ENCODE measurements around the gene PRLH. TPM values are rescaled to one million over a fixed set of nuclear protein-coding genes. Genes with fewer than 3 reads are reported as not detected.

The PRLH gene
- total RNA-seq, 6 experiments from 2014 or later: not detected

DNA sequence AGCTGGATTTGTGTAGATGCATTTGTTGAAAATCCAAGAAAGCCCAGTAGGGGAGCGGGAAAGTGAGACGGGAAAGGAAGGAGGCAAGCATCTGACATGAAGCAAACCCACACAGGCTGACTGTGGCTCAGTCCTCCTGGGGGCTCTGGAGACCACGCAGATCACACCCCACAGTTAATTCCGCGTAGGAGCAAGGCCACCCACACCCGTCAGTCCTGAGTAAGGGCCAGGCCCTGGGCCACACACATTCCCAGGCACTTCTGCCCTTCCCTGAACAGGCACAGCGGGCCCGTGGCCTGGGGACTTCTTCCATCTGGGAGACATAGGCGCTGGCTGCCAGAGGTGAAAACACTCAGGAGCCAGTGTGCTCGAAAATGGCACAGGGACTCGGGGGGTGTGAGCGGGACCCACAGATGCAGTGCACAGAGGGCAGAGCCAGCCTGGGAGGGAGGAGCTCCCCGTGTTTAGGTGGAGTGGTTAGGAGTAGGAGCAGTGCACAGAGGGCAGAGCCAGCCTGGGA, 19.4 kb upstream of the PRLH start:
- no peak overlapping the region for H3K27ac Mint-ChIP-seq
- peaks cover 8% of the 10 kb centered on the region for H3K36me3 Mint-ChIP-seq (ENCODE audit: low read depth)
- H3K9me3 Mint-ChIP-seq: no peaks in the 10 kb centered on the region
- no peak overlapping the region for H3K4me3 Mint-ChIP-seq
- H3K27me3 Mint-ChIP-seq (ENCODE audit: insufficient read depth): no peaks in the 10 kb centered on the region
- H3K4me1 Mint-ChIP-seq (ENCODE audit: low read depth): no peaks in the 10 kb centered on the region
- TF ChIP-seq, protein P1, sequence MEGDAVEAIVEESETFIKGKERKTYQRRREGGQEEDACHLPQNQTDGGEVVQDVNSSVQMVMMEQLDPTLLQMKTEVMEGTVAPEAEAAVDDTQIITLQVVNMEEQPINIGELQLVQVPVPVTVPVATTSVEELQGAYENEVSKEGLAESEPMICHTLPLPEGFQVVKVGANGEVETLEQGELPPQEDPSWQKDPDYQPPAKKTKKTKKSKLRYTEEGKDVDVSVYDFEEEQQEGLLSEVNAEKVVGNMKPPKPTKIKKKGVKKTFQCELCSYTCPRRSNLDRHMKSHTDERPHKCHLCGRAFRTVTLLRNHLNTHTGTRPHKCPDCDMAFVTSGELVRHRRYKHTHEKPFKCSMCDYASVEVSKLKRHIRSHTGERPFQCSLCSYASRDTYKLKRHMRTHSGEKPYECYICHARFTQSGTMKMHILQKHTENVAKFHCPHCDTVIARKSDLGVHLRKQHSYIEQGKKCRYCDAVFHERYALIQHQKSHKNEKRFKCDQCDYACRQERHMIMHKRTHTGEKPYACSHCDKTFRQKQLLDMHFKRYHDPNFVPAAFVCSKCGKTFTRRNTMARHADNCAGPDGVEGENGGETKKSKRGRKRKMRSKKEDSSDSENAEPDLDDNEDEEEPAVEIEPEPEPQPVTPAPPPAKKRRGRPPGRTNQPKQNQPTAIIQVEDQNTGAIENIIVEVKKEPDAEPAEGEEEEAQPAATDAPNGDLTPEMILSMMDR (IDR thresholded peaks at IDR 0.05): no peak
- no peak for DNase-seq

DNA sequence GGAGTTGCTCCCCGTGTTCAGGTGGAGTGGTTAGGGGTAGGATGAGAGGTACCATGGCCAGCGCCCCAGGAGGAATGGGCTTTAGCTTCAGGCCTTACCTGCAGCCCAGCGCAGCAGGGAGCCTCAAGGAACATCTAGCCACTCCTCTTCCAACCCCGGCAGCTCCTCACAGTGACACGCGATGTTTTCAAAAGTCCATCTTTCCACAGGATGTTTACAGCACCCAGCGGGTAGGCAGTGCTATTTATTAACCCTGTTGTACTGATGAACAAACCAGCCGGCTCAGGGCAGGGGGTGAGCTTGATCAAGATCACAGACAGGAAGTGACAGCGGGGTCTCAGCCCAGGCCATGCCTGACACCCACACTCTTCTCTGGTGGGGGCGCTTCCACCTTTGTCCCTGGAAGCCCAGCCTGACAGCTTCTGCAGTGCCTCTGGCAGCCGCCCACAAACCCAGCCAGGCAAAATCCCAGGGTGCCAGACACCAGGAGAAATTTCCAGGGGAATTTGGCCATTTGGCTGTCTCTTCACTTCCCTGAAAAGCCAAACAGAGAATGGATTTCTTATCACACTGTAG, 18.4 kb upstream of the PRLH start:
- H3K9me3 Mint-ChIP-seq: no peaks in the 10 kb centered on the region
- TF ChIP-seq, protein P1 (IDR thresholded peaks at IDR 0.05): no peak

DNA sequence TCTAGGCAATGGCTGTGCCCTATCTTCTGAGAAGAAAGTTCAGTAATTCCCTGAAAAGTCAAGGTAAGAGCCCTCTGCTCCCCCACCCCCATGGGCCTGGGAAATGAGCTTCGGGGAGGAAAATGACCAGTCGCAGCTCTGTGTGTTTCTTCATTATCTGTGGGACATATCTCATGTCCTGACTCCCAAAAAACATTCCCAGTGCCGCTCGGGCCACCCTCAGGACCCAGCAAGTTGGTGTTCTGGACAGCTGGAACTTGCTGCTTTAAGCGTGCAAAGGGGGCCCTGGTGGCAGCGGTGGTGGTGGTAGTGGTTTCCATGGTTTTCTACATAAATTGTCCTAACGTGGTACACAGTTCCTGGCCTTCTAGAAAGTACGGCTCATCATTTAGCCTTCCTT, 17.2 kb upstream of the PRLH start:
- Mint-ChIP-seq H3K36me3 (ENCODE audit: low read depth) (peaks cover 31% of the 10 kb centered on the region), H3K9me3 (no peaks in the 10 kb centered on the region; the same call in 1 of the 2 replicates), H3K4me3 (no peak overlapping the region), H3K4me1 (ENCODE audit: low read depth) (no peaks in the 10 kb centered on the region), H3K27ac (no peak overlapping the region), H3K27me3 (ENCODE audit: insufficient read depth) (no peaks in the 10 kb centered on the region)
- DNase-seq: no peak
- TF ChIP-seq, protein P1 (IDR thresholded peaks at IDR 0.05): no peak

More for the DNA sequence above, 18.4 kb upstream of the PRLH start:
- H3K36me3 Mint-ChIP-seq (ENCODE audit: low read depth): peaks cover 18% of the 10 kb centered on the region
- DNase-seq: no peak
- H3K27ac Mint-ChIP-seq: no peak overlapping the region
- H3K4me3 Mint-ChIP-seq: no peak overlapping the region
- no peaks in the 10 kb centered on the region for H3K27me3 Mint-ChIP-seq (ENCODE audit: insufficient read depth)
- no peaks in the 10 kb centered on the region for H3K4me1 Mint-ChIP-seq (ENCODE audit: low read depth)

DNA sequence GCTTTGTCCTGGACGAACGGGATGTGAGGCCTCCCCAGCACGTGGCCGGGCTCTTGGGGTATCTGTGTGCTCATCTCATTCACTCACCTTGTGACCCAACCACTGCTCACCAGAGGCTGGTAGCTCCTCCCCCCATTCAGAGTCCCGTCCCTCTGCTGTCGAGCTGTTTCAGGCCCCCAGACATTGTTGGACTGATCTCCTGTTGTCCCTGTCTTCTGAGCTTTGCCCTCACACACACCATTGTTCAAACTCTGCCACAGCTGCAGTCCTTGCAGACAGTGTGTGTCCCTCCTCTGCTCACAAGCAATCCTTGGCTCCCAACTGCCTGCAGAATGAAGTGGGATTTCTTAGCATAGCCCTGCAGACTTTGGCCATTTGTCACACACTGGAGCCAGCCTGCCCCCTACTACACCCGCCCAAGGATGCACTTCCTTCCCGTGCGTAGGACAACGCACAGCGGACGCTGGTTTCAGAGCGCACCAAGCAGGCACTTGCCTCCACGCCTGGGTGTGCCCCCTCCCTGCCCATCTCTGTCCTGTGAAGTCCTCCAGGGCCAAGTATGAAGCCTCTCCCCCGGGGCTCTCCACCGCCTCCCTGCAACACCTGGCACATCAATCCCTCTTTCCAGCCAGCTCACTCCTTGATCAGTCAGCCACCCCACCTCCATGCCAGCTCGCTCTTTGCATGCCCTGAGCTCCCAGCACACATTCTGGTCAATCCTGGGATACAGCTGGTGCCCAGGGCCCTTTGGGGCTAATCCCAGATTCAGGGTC, 16.5 kb upstream of the PRLH start:
- TF ChIP-seq, protein P1 (IDR thresholded peaks at IDR 0.05): no peak
- Mint-ChIP-seq H3K27ac (no peak overlapping the region), H3K4me3 (no peak overlapping the region), H3K36me3 (ENCODE audit: low read depth) (peaks cover 37% of the 10 kb centered on the region), H3K4me1 (ENCODE audit: low read depth) (no peaks in the 10 kb centered on the region), H3K9me3 (peaks cover 4% of the 10 kb centered on the region), H3K27me3 (ENCODE audit: insufficient read depth) (no peaks in the 10 kb centered on the region)
- no peak for DNase-seq

DNA sequence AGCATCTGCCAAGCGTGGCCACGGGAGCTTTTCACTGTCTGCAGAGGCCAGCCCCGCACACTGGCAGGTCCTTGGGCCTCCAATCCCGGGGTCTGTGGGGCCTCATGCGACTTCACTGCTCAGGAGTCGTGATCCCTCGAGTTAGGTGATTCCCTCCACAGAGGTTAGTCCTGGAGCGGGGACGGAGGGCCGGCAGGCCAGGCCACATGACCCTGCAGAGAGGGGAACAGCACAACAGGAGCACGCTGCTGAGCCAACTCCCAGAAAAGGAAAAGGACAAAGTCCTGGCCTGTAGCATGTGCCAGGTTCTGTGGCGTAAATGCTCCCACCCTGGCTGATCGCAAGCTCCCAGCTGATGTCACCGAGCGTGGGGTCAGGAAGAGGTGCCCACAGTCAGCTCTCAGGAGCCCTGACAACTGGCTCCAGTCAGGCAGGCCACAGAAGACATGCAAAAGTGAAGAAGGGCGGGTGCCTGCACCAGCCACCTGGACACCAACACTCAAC, 15.3 kb upstream of the PRLH start:
- H3K4me1 Mint-ChIP-seq (ENCODE audit: low read depth): no peaks in the 10 kb centered on the region
- H3K27me3 Mint-ChIP-seq (ENCODE audit: insufficient read depth): no peaks in the 10 kb centered on the region
- no peak for DNase-seq
- H3K36me3 Mint-ChIP-seq (ENCODE audit: low read depth): peaks cover 50% of the 10 kb centered on the region
- no peak overlapping the region for H3K27ac Mint-ChIP-seq
- TF ChIP-seq, protein P1 (IDR thresholded peaks at IDR 0.05): no peak
- peaks cover 12% of the 10 kb centered on the region for H3K9me3 Mint-ChIP-seq
- H3K4me3 Mint-ChIP-seq: no peak overlapping the region
